IPS-20b (cell line): ENCODE measurements around the gene PALLD.
"Not testable (repeated sequence)": the region's sequence is repeated elsewhere in the genome, so short reads cannot be mapped to it uniquely, and the experiment has no call there.

Source experiments
- H3K27ac ChIP-seq: one replicate; pipeline ENCODE4 v1.5.1; 2013; ENCODE audit warnings: low read length
- H3K27me3 ChIP-seq: 2 replicates; pipeline ENCODE4 v1.6.1; 2013; ENCODE audit warnings: mild to moderate bottlenecking, low read length, inconsistent platforms; ENCODE audit not compliant: insufficient read depth
- H3K36me3 ChIP-seq: 2 replicates; pipeline ENCODE4 v1.6.1; 2013; ENCODE audit warnings: low read depth, mild to moderate bottlenecking, inconsistent platforms, low read length, moderate library complexity; ENCODE audit not compliant: insufficient read depth
- H3K4me1 ChIP-seq: 2 replicates; pipeline ENCODE4 v1.6.1; 2013; ENCODE audit warnings: mild to moderate bottlenecking, control low read depth, inconsistent platforms, low read length, moderate library complexity; ENCODE audit not compliant: insufficient read depth
- H3K4me3 ChIP-seq: 2 replicates; pipeline ENCODE4 v1.5.1; 2013; ENCODE audit warnings: mild to moderate bottlenecking, low read length, inconsistent platforms
- H3K9ac ChIP-seq: 2 replicates; pipeline ENCODE4 v1.6.1; 2013; ENCODE audit warnings: low read depth, mild to moderate bottlenecking, inconsistent platforms, low read length, moderate library complexity
- H3K9me3 ChIP-seq: 2 replicates; pipeline ENCODE4 v1.6.1; 2013; ENCODE audit warnings: mild to moderate bottlenecking, low read depth, low read length, inconsistent platforms; ENCODE audit not compliant: insufficient read depth

Gene PALLD

GRCh38 chr4:168793542-168793941 is 296.7 kb downstream of the PALLD start:
- no peaks in the 10 kb centered on the region for H3K27me3 ChIP-seq
- no peaks in the 10 kb centered on the region for H3K36me3 ChIP-seq
- no peak overlapping the region for H3K27ac ChIP-seq
- no peak overlapping the region for H3K9ac ChIP-seq
- peaks cover 4% of the 10 kb centered on the region; the same call in 1 of the 2 replicates for H3K4me1 ChIP-seq
- no peak overlapping the region for H3K4me3 ChIP-seq
- H3K9me3 ChIP-seq: no peaks in the 10 kb centered on the region

- H3K4me3 ChIP-seq: no peak overlapping the region
- H3K27ac ChIP-seq: no peak overlapping the region
- H3K36me3 ChIP-seq: no peaks in the 10 kb centered on the region
- H3K27me3 ChIP-seq: no peaks in the 10 kb centered on the region
- peaks cover 4% of the 10 kb centered on the region; the same call in 1 of the 2 replicates for H3K4me1 ChIP-seq
- no peak overlapping the region for H3K9ac ChIP-seq
- H3K9me3 ChIP-seq: no peaks in the 10 kb centered on the region
Measured at GRCh38 chr4:168794092-168794707, 297.3 kb downstream of the PALLD start.

GRCh38 chr4:168794881-168795280 is 298.0 kb downstream of the PALLD start:
- Histone ChIP-seq H3K9me3 (no peaks in the 10 kb centered on the region), H3K9ac (no peak overlapping the region), H3K27me3 (no peaks in the 10 kb centered on the region), H3K4me3 (no peak overlapping the region), H3K4me1 (peaks cover 4% of the 10 kb centered on the region; the same call in 1 of the 2 replicates), H3K27ac (no peak overlapping the region), H3K36me3 (no peaks in the 10 kb centered on the region)

- no peak overlapping the region for H3K27ac ChIP-seq
- H3K4me1 ChIP-seq: peaks cover 4% of the 10 kb centered on the region; the same call in 1 of the 2 replicates
- H3K9me3 ChIP-seq: no peaks in the 10 kb centered on the region
- H3K9ac ChIP-seq: no peak overlapping the region
- H3K4me3 ChIP-seq: no peak overlapping the region
- no peaks in the 10 kb centered on the region for H3K27me3 ChIP-seq
- no peaks in the 10 kb centered on the region for H3K36me3 ChIP-seq
Measured at GRCh38 chr4:168795346-168795745, 298.5 kb downstream of the PALLD start.

GRCh38 chr4:168796362-168797106 is 299.7 kb downstream of the PALLD start:
- H3K27ac ChIP-seq: no peak overlapping the region
- no peaks in the 10 kb centered on the region for H3K27me3 ChIP-seq
- no peaks in the 10 kb centered on the region for H3K36me3 ChIP-seq
- H3K4me3 ChIP-seq: no peak overlapping the region
- no peak overlapping the region for H3K9ac ChIP-seq
- H3K9me3 ChIP-seq: no peaks in the 10 kb centered on the region
- peaks cover 4% of the 10 kb centered on the region; the same call in 1 of the 2 replicates for H3K4me1 ChIP-seq

GRCh38 chr4:168797194-168797593 is 300.3 kb downstream of the PALLD start:
- Histone ChIP-seq H3K27ac (no peak overlapping the region), H3K27me3 (no peaks in the 10 kb centered on the region), H3K4me1 (peaks cover 2% of the 10 kb centered on the region; the same call in 1 of the 2 replicates), H3K9me3 (no peaks in the 10 kb centered on the region), H3K36me3 (no peaks in the 10 kb centered on the region), H3K9ac (no peak overlapping the region), H3K4me3 (no peak overlapping the region)

GRCh38 chr4:168797738-168798375 is 301.0 kb downstream of the PALLD start:
- H3K27me3 ChIP-seq: no peaks in the 10 kb centered on the region
- H3K4me1 ChIP-seq: no peaks in the 10 kb centered on the region
- H3K36me3 ChIP-seq: no peaks in the 10 kb centered on the region
- no peaks in the 10 kb centered on the region for H3K9me3 ChIP-seq
- H3K9ac ChIP-seq: no peak overlapping the region
- H3K4me3 ChIP-seq: no peak overlapping the region
- H3K27ac ChIP-seq: no peak overlapping the region

- H3K4me1 ChIP-seq: peaks cover 16% of the 10 kb centered on the region; the same call in 1 of the 2 replicates
- H3K9me3 ChIP-seq: no peaks in the 10 kb centered on the region
- no peak overlapping the region for H3K9ac ChIP-seq
- H3K36me3 ChIP-seq: no peaks in the 10 kb centered on the region
- no peak overlapping the region for H3K4me3 ChIP-seq
- no peaks in the 10 kb centered on the region for H3K27me3 ChIP-seq
- H3K27ac ChIP-seq: no peak overlapping the region
Measured at GRCh38 chr4:168800926-168801325, 304.1 kb downstream of the PALLD start.

- Histone ChIP-seq H3K9me3 (no peaks in the 10 kb centered on the region), H3K4me3 (no peak overlapping the region), H3K9ac (no peak overlapping the region), H3K27me3 (no peaks in the 10 kb centered on the region), H3K27ac (no peak overlapping the region), H3K4me1 (peaks cover 16% of the 10 kb centered on the region; the same call in 1 of the 2 replicates), H3K36me3 (no peaks in the 10 kb centered on the region)
Measured at GRCh38 chr4:168802222-168802621, 305.4 kb downstream of the PALLD start.

- not testable (repeated sequence) for H3K4me3 ChIP-seq, H3K27ac ChIP-seq
Measured at GRCh38 chr4:168803052-168803451, 306.2 kb downstream of the PALLD start.

GRCh38 chr4:168803732-168804131 is 306.9 kb downstream of the PALLD start:
- Histone ChIP-seq H3K4me3 (no peak overlapping the region), H3K27me3 (no peaks in the 10 kb centered on the region), H3K36me3 (no peaks in the 10 kb centered on the region), H3K9ac (peak overlapping the region; percentile 60; the same call in 1 of the 2 replicates), H3K27ac (no peak overlapping the region), H3K9me3 (no peaks in the 10 kb centered on the region), H3K4me1 (peaks cover 16% of the 10 kb centered on the region; the same call in 1 of the 2 replicates)

More at GRCh38 chr4:168803052-168803451, 306.2 kb downstream of the PALLD start:
- H3K9me3 ChIP-seq, H3K36me3 ChIP-seq, H3K27me3 ChIP-seq: not testable (repeated sequence)
- peaks cover 16% of the 10 kb centered on the region; the same call in 1 of the 2 replicates for H3K4me1 ChIP-seq
- H3K9ac ChIP-seq: peak overlapping the region; percentile 60; the same call in 1 of the 2 replicates
